ENCODE measurements around the gene GPR107. TPM values are rescaled to one million over a fixed set of nuclear protein-coding genes. Genes with fewer than 3 reads are reported as not detected.

GPR107 gene
- total and polyA plus RNA-seq, 3 donors from 2014 or later: 41.1 to 53.4 (median 49.1) TPM

DNA sequence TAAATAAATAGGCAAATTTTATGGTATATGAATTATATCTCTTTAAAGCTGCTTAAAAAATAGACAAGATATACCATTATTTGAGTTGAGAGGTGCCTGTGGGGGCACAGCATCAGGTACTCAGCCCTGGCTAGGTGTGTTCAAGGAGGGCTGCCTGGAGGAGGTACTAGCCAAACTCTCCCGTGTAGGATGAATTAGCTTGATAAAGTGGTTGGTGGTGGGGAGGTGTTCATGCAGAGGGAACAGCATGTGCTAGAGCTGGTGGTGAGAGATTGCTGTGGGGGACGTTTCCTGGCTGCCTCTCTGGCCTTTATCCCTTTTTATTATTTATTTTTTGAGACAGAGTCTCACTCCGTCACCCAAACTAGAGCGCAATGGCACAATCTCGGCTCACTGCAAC, 95.3 kb downstream of the GPR107 start:
- no peaks in the 10 kb centered on the region for H3K27me3 ChIP-seq
- intact Hi-C loops (cut with DNase I; ENCODE audit: low total_unique reads): no loop called here
- no peaks in the 10 kb centered on the region for H3K9me3 ChIP-seq
- H3K4me1 ChIP-seq: no peaks in the 10 kb centered on the region
- H3K27ac ChIP-seq: no peak overlapping the region
- H3K36me3 ChIP-seq (ENCODE audit: low read depth, missing control alignments): no peaks in the 10 kb centered on the region
- H3K4me3 ChIP-seq: no peak overlapping the region
- TF ChIP-seq, protein P1, sequence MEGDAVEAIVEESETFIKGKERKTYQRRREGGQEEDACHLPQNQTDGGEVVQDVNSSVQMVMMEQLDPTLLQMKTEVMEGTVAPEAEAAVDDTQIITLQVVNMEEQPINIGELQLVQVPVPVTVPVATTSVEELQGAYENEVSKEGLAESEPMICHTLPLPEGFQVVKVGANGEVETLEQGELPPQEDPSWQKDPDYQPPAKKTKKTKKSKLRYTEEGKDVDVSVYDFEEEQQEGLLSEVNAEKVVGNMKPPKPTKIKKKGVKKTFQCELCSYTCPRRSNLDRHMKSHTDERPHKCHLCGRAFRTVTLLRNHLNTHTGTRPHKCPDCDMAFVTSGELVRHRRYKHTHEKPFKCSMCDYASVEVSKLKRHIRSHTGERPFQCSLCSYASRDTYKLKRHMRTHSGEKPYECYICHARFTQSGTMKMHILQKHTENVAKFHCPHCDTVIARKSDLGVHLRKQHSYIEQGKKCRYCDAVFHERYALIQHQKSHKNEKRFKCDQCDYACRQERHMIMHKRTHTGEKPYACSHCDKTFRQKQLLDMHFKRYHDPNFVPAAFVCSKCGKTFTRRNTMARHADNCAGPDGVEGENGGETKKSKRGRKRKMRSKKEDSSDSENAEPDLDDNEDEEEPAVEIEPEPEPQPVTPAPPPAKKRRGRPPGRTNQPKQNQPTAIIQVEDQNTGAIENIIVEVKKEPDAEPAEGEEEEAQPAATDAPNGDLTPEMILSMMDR (IDR thresholded peaks at IDR 0.05): no peak
- no peak for TF ChIP-seq POLR2A (IDR thresholded peaks at IDR 0.05)
- 83 to 92% methylated on average over 5 of the region's 5 CpGs for WGBS, 2 donors
- DNase-seq: no peak

DNA sequence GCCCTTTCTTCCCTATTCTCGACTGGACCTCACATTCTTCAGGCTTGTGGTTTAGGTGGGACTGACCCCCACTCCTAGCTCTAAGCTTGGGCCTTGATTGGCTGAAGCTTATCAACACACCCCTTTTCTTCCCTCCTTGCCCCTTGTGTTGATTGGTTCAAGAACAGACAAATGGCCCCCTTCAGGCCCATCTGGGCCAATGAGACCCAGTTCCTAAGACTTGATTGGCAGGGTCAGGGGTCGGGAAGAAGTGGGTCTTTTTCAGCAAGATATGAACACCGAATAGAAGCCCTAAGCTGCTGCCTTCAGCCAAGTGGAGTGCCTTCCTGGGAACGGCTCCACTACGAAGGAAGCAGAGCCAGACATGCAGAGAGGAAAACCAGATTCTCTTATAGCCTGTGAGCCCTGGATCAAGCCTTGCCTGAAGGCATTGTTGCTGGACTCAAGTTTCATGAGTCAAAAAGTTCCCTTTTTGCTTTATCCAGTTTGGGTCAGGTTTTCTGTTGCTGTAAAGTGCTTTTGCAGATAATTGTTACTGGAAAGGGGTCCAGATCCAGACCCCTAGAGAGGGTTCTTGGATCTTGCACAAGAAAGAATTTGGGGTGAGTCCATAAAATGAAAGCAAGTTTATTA, 96.1 kb downstream of the GPR107 start:
- 94% methylated on average over 5 of the region's 5 CpGs for WGBS, 2 donors
- no peak for DNase-seq
- Histone ChIP-seq H3K27me3 (no peaks in the 10 kb centered on the region), H3K4me3 (no peak overlapping the region), H3K36me3 (ENCODE audit: low read depth, missing control alignments) (no peaks in the 10 kb centered on the region), H3K4me1 (no peaks in the 10 kb centered on the region), H3K27ac (no peak overlapping the region), H3K9me3 (no peaks in the 10 kb centered on the region)
- intact Hi-C loops (cut with DNase I; ENCODE audit: low total_unique reads): no loop called here
- TF ChIP-seq, protein P1 (IDR thresholded peaks at IDR 0.05): no peak
- no peak for TF ChIP-seq POLR2A (IDR thresholded peaks at IDR 0.05)

DNA sequence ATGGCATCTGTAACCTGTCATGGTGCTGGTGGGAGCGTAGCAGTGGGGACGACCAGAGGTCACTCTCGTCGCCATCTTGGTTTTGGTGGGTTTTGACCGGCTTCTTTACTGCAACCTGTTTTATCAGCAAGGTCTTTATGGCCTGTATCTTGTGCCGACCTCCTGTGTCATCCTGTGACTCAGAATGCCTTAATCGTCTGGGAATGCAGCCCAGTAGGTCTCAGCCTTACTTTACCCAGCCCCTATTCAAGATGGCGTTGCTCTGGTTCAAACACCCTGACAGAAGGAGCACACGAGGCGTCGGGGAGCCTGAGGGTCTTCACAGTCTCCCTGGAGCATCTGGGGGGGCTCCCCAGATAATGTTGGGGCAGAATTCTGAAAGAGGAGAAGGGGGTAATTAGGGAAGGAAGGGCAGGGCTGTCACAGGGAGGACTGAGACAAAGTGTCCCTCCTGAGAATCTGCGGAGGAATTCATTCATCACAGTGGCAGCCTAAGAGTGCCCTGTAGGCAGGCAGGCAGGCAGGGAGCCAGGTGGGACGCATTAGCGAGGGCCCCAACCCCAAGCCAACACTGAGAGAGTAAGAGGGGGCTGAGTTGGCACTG, 97.2 kb downstream of the GPR107 start:
- Histone ChIP-seq H3K27ac (no peak overlapping the region), H3K27me3 (no peaks in the 10 kb centered on the region), H3K4me1 (no peaks in the 10 kb centered on the region), H3K36me3 (ENCODE audit: low read depth, missing control alignments) (no peaks in the 10 kb centered on the region), H3K4me3 (no peak overlapping the region), H3K9me3 (no peaks in the 10 kb centered on the region)
- TF ChIP-seq POLR2A (IDR thresholded peaks at IDR 0.05): no peak
- TF ChIP-seq, protein P1 (IDR thresholded peaks at IDR 0.05): no peak
- no peak for DNase-seq
- intact Hi-C loops (cut with DNase I; ENCODE audit: low total_unique reads): no loop called here
- WGBS, 2 donors: 77 to 85% methylated on average over 14 of the region's 14 CpGs

DNA sequence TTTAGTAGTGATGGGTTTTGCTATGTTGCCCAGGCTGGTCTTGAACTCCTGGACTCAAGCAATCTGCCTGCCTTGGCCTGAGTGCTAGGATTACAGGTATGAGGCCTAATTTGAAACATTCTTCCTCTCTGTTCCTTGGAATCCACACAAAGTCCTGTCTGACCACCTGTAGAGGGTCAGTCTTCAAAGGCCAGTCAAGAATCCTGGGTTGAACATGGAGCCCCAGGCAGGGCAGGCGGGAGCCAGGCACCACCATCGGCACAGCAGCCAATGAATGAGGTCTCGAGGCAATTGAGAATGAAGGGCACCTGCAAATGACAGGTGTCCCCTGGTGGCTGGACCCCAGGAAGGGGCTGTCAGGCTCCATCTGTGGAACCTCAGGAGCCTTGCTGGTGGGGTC, 101.1 kb downstream of the GPR107 start:
- TF ChIP-seq, protein P1 (IDR thresholded peaks at IDR 0.05): no peak
- no peak for TF ChIP-seq POLR2A (IDR thresholded peaks at IDR 0.05)
- intact Hi-C loops (cut with DNase I; ENCODE audit: low total_unique reads): no loop called here
- WGBS, 2 donors: 80 to 93% methylated on average over 2 to 3 of the region's 3 CpGs

DNA sequence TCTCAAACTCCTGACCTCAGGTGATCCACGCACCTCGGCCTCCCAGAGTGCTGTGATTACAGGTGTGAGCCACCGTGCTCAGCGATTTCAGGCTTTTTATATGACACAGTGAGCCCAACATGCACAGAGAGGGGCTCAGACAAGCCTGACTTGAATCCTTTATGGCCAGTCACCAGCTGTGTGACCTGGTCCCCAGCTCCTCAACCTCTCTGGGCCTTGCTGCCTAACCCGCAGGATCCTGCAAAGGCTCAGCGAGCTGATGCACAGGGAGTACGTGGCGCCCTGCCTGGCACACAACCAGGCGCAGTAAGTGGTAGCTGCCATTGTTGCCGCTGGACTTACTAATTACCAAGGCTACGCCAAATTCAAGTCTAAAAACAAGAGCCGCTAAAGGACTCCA, 101.9 kb downstream of the GPR107 start:
- 93 to 95% methylated on average over 12 of the region's 12 CpGs for WGBS, 2 donors

More for the DNA sequence above, 101.1 kb downstream of the GPR107 start:
- no peak for DNase-seq
- Histone ChIP-seq H3K4me3 (no peak overlapping the region), H3K4me1 (no peaks in the 10 kb centered on the region), H3K27me3 (no peaks in the 10 kb centered on the region), H3K36me3 (ENCODE audit: low read depth, missing control alignments) (no peaks in the 10 kb centered on the region), H3K27ac (no peak overlapping the region), H3K9me3 (no peaks in the 10 kb centered on the region)

More for the DNA sequence above, 101.9 kb downstream of the GPR107 start:
- TF ChIP-seq, protein P1 (IDR thresholded peaks at IDR 0.05): no peak
- TF ChIP-seq POLR2A (IDR thresholded peaks at IDR 0.05): no peak
- Histone ChIP-seq H3K4me3 (no peak overlapping the region), H3K9me3 (no peaks in the 10 kb centered on the region), H3K27ac (no peak overlapping the region), H3K27me3 (no peaks in the 10 kb centered on the region), H3K36me3 (ENCODE audit: low read depth, missing control alignments) (no peaks in the 10 kb centered on the region), H3K4me1 (no peaks in the 10 kb centered on the region)
- no peak for DNase-seq
- intact Hi-C loops (cut with DNase I; ENCODE audit: low total_unique reads): no loop called here
